ENCODE results near the gene C1GALT1.
"Not testable (repeated sequence)": the region's sequence is repeated elsewhere in the genome, so short reads cannot be mapped to it uniquely, and the experiment has no call there.

DNA sequence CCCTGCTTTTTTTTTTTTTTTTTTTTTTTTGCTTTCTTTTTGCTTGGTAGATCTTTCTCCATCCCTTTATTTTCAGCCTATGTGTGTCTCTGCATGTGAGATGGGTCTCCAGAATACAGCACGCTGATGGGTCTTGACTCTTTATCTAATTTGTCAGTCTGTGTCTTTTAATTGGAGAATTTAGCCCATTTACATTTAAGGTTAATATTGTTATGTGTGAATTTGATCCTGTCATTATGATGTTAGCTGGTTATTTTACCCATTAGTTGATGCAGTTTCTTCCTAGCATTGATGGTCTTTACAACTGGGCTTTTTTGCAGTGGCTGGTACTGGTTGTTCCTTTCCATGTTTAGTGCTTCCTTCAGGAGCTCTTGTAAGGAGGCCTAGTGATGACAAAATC is 38.9 kb upstream of the C1GALT1 start:
- not testable (repeated sequence) for TF ChIP-seq CTCF (IDR thresholded peaks at IDR 0.05; ENCODE audit: poor library complexity); EZH2 (IDR thresholded peaks at IDR 0.05; ENCODE audit: borderline replicate concordance); EZH2phosphoT487 (IDR thresholded peaks at IDR 0.05; ENCODE audit: low read depth, severe bottlenecking, unreplicated experiment)

Data from hepatocyte (in vitro differentiated cells).